Measurements from ENCODE around the gene DENND4B. TPM values are rescaled to one million over a fixed set of nuclear protein-coding genes. Genes with fewer than 3 reads are reported as not detected.
A peak's percentile ranks its signal among the peaks of the same experiment; 100 is the strongest.

The DENND4B gene
- total RNA-seq, 1 donor from 2014 or later: 11.9 TPM

- no peak for DNase-seq
These were observed 23.8 kb upstream of the DENND4B start for GRCh38 chr1:153970346-153970745.

GRCh38 chr1:153968972-153969371 lies 22.5 kb upstream of the DENND4B start:
- DNase-seq: no peak

GRCh38 chr1:153968408-153968807 lies 21.9 kb upstream of the DENND4B start:
- no peak for DNase-seq

- no peak for DNase-seq
These were observed 21.5 kb upstream of the DENND4B start for GRCh38 chr1:153968000-153968363.

- DNase-seq: peak; percentile 89
These were observed 20.8 kb upstream of the DENND4B start, which contains the start of gene CREB3L4 for GRCh38 chr1:153967107-153967999. CREB3L4 (plus strand) TSS chr1:153967902; CDS start chr1:153968526, 624 bp downstream.

GRCh38 chr1:153963850-153964331 lies 17.4 kb upstream of the DENND4B start:
- DNase-seq: no peak

GRCh38 chr1:153963030-153963849 lies 16.7 kb upstream of the DENND4B start, which contains the start of gene SLC39A1:
SLC39A1 (minus strand) TSS chr1:153963537; CDS start chr1:153962715, 822 bp downstream.
- peak; percentile 98 for DNase-seq

- no peak for DNase-seq
These were observed 15.8 kb upstream of the DENND4B start for GRCh38 chr1:153962088-153963029.

- DNase-seq: no peak
These were observed 14.9 kb upstream of the DENND4B start for GRCh38 chr1:153961421-153961820.

- no peak for DNase-seq
These were observed 13.7 kb upstream of the DENND4B start for GRCh38 chr1:153960206-153960605.

- DNase-seq: no peak
These were observed 12.9 kb upstream of the DENND4B start for GRCh38 chr1:153959454-153959853.

- no peak for DNase-seq
These were observed 12.4 kb upstream of the DENND4B start for GRCh38 chr1:153958961-153959260.

- peak; percentile 98 for DNase-seq
These were observed 11.8 kb upstream of the DENND4B start, which contains the start of gene CRTC2 for GRCh38 chr1:153958111-153958960. CRTC2 (minus strand) TSS chr1:153958612; CDS start chr1:153958497, 115 bp downstream.

GRCh38 chr1:153957744-153958110 lies 11.2 kb upstream of the DENND4B start:
- DNase-seq: no peak

- DNase-seq: no peak
These were observed 10.6 kb upstream of the DENND4B start for GRCh38 chr1:153956997-153957715.

GRCh38 chr1:153954826-153955225 lies 8.3 kb upstream of the DENND4B start:
- DNase-seq: no peak

- DNase-seq: no peak
These were observed 7.4 kb upstream of the DENND4B start for GRCh38 chr1:153953859-153954365.

GRCh38 chr1:153951801-153952200 lies 5.3 kb upstream of the DENND4B start:
- DNase-seq: no peak

- DNase-seq: no peak
These were observed 4.7 kb upstream of the DENND4B start for GRCh38 chr1:153951183-153951582.
